MG63 (cell line): ENCODE measurements around the gene DBX2. TPM values are rescaled to one million over a fixed set of nuclear protein-coding genes. Genes with fewer than 3 reads are reported as not detected.
"Not testable (repeated sequence)": the region's sequence is repeated elsewhere in the genome, so short reads cannot be mapped to it uniquely, and the experiment has no call there.

Source experiments
- DNase-seq: peaks from one replicate; pipeline ENCODE4 v3.0.0-alpha.2; 2020
- H3K27me3 ChIP-seq: fragments of 250-450 bp; sonication (Bioruptor Pico); 2 replicates; pipeline ENCODE4 v1.5.1; 2020; ENCODE audit warnings: mild to moderate bottlenecking, moderate library complexity
- H3K36me3 ChIP-seq: fragments of 250-450 bp; sonication (Bioruptor Pico); 2 replicates; pipeline ENCODE4 v1.5.1; 2020; ENCODE audit warnings: mild to moderate bottlenecking, moderate library complexity
- H3K4me3 ChIP-seq: fragments of 250-450 bp; sonication (Bioruptor Pico); 2 replicates; pipeline ENCODE4 v1.5.1; 2020; ENCODE audit warnings: mild to moderate bottlenecking, moderate library complexity
- H3K9me3 ChIP-seq: fragments of 250-450 bp; sonication (Bioruptor Pico); 2 replicates; pipeline ENCODE4 v1.5.1; 2020; ENCODE audit warnings: mild to moderate bottlenecking, moderate library complexity
- total RNA-seq: library from RNA; depleted of rRNA; stranded (reverse); fragments of >200 nt; shearing (Covaris generic); gene quantifications from 2 replicates; pipeline ENCODE4 v1.2.3, GENCODE V29; 2014; ENCODE audit warnings: low replicate concordance; rRNA removed

DBX2 gene
- not detected in 2 replicates for total RNA-seq

DNA sequence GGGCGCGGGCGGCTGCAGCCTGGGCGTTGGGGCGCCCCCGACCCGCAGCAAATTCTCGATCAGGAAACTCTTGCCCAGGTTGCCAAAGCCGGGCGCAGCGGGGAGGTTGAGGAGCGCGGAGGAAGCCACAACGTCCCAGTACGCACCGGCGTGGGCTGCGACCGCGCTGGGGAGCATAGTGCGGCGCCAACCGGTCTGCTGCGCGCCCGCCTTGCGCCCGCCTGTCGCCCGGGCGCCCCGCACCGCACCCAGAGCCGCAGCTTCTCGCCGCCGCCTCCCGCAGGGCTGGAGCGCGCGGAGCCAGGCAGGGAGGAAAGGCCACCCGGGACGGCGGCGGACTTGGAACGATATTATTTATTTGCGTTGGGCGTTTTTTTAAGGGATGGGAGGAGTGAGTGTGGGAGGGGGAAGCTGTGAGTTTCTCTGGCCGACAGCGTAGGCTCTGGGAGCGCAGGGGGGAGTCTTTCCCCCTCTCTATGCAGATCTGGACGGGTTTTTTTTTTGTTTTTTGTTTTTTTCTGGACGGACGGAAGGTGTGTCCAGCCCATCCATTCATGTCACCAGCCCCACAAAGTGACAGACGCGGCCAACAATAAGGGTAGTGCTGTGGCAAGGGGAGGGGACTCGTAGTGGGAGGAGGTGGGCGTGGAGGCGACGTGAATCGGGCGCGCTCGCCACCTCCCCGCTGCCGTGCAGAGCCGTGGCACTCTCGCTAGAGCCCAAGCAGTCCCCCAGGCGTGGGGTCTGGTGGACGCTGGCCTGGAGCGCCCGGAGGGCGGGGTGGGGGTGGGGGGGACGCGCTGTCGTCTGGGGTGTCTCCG, at the start of gene DBX2:
DBX2 (minus strand) TSS at position 349 of the 821 bp plus-strand sequence; CDS start at position 177, 172 bp downstream.
- no peaks in the 10 kb centered on the region for H3K36me3 ChIP-seq
- H3K9me3 ChIP-seq, result no peaks in the 10 kb centered on the region
- peaks cover 16% of the 10 kb centered on the region for H3K27me3 ChIP-seq
- DNase-seq, result peak; percentile 23
- peak within 1 kb of the TSS; percentile 39 for H3K4me3 ChIP-seq

DNA sequence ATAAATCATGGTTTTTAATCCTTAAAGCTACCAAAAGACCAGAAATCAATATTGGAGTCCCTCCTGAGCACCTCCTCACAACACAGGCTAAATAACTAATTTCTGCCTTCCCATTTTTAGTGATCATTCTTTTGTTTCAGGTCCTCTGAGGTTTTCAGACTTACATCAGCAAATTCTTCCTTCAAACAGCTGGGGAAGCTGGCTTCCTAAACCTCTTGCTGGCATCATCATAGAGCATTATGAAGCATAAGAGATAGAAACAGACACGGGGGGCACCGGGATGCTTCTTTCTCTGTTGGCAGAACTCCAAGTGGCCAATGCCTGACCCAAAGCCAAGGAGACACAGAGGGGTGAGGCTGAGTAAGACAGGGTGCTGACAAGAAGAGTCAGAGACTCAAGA, 47.9 kb upstream of the DBX2 start:
- peak; percentile 5 for DNase-seq
- no peaks in the 10 kb centered on the region for H3K36me3 ChIP-seq
- no peaks in the 10 kb centered on the region for H3K9me3 ChIP-seq
- no peak overlapping the region for H3K4me3 ChIP-seq
- 0 out of 2 replicates have a peak, but pooled peaks cover 2% of the 10 kb centered on the region for H3K27me3 ChIP-seq

DNA sequence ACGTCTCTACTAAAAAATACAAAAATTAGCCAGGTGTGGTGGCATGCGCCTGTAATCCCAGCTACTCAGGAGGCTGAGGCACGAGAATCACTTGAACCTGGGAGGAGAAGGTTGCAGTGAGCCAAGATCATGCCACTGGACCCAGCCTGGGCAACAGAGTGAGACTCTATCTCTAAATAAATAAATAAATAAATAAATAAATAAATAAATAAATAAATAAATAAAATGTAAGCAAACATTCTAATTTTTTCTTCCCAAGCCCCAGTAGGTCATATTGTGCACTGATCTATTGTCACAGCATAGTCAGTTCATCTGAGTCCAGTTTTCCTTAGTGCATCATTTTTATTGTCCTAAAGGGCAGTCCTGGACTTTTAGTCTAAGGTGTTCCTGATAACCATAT, 44.5 kb upstream of the DBX2 start:
- H3K36me3 ChIP-seq, H3K27me3 ChIP-seq, H3K9me3 ChIP-seq, DNase-seq, H3K4me3 ChIP-seq: not testable (repeated sequence)

DNA sequence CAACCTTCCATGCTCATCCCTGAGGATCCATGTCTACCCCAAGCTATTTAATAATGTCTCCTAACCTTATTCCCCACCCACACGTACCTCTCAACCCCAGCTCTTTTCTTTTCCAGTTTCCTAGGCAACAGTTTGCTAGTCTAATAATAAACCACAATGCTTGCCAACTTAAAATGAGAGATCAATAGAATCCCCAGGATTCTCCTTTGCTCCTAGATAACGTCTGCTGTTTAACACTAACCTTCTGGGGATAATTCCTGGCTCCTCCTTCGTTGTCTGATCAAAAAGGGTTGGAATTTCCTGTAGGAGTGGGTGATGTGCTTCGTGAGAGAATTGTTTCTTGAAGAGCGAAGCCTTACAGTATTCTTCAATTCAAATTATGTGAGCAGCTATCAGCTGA, 42.2 kb upstream of the DBX2 start:
- Histone ChIP-seq H3K4me3 (no peak overlapping the region), H3K27me3 (no peaks in the 10 kb centered on the region), H3K36me3 (no peaks in the 10 kb centered on the region), H3K9me3 (no peaks in the 10 kb centered on the region)
- DNase-seq, result no peak

DNA sequence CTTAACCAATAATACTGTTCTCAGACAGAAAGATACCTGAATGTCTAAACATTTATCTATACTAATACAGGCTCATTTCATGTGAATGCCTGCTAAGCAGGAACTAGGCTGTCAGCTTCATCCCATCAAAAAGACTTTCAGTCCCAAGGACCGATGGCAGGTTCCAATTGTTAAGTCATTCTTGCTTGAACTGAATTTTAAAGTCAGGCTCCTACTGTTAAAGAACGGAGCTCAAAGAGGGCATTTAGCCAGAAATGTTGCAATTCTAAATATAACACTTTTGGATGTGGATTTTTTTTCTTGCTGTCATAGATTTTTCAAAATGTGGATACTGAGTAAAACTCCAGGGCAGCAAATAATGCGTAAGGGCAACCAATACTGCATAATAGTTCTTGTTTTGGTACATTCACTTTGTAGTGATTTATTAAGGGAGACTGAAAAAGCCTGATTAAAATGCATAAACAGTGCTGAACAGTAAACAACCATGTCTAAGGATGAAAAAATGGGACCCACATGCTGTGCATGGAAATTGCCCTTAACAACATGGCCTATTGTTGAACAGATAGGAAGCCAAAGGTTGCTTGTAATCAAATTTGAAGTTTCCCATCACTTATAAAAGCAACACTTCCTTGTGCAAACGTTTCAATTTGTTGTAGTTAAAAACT, 38.6 kb upstream of the DBX2 start:
- Histone ChIP-seq H3K4me3 (no peak overlapping the region), H3K36me3 (no peaks in the 10 kb centered on the region), H3K9me3 (0 out of 2 replicates have a peak, but pooled peaks cover 2% of the 10 kb centered on the region), H3K27me3 (no peaks in the 10 kb centered on the region)
- no peak for DNase-seq

DNA sequence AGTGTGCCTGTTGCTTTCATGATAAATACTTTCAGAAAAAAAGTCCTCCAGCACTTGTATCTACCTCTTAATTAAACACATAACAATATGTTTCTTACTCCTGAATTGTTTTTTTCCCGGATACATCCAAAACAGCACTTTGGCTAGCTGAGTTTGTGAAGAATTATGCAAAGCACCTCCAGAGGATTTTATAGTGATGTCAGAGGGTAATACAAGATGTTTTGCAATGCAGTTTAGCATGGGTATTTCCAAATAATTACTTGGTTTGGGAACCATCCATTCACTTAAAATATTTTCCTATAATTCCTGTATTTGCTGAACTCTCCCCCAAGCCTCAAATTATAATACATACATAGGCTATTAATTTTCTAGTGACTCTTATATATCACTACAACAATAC, 37.7 kb upstream of the DBX2 start:
- Histone ChIP-seq H3K27me3 (no peaks in the 10 kb centered on the region), H3K9me3 (0 out of 2 replicates have a peak, but pooled peaks cover 2% of the 10 kb centered on the region), H3K4me3 (no peak overlapping the region), H3K36me3 (no peaks in the 10 kb centered on the region)
- no peak for DNase-seq

DNA sequence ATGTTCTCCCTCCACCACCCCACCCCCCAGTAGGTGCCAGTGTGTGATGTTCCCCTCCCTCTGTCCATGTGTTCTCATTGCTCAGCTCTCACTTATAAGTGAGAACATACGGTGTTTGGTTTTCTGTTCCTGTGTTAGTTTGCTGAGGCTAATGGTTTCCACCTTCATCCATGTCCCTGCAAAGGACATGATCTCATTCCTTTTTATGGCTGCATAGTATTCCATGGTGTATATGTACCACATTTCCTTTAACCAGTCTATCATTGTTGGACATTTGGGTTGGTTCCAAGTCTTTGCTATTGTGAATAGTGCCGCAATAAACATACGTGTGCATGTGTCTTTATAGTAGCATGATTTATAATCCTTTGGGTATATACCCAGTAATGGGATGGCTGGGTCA, 33.3 kb upstream of the DBX2 start:
- not testable (repeated sequence) for H3K4me3 ChIP-seq, H3K36me3 ChIP-seq, DNase-seq, H3K9me3 ChIP-seq, H3K27me3 ChIP-seq

DNA sequence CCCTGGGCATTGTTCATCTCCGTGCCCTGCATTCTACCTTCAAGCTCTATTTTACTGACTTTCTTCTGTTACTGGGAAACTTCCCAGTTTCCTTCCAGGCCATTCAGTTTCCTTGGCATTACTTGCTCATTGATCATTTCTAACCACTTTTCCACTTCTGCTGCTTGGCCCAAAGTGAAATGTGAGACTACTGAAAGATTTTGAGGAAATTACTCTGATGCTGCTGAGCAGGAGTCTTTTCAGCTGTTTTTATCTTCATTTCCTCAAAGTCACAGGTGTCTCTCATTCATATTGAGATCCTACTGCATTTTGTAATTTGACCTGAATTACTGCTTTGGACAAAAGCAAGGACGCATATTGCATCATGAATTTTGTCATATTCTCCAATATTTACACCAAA, 26.4 kb upstream of the DBX2 start:
- no peaks in the 10 kb centered on the region for H3K9me3 ChIP-seq
- no peak overlapping the region for H3K4me3 ChIP-seq
- no peaks in the 10 kb centered on the region for H3K27me3 ChIP-seq
- H3K36me3 ChIP-seq, result no peaks in the 10 kb centered on the region
- DNase-seq, result no peak

DNA sequence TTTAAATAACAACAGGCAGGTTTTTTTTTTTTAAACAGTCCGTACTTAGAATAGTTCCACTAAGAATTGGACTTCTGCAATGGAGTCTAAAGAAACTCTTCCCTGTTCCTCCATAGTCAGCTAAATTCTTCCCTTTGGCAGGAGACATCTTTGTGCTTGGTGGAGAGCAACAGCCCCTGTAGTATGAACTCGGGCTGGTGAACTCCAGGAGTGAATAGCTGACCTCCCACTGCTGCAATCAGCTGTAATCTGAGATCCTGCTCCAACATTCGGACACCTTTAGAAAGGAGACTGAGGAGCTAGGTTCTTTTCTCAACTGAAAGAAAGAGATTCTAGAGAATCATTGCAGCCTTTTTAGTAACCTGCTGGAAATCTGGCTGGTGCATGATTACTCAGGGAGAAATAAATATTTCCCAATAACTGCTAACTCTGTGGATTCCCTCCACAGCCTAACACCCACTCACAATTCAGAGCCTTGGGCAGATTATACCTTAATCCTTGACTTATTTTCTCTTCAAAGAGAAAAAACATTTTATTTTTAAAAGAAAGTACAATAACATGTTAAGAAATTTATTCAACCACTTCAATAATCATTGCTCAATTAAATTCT, 25.6 kb upstream of the DBX2 start:
- no peak for DNase-seq
- Histone ChIP-seq H3K9me3 (no peaks in the 10 kb centered on the region), H3K36me3 (no peaks in the 10 kb centered on the region), H3K4me3 (no peak overlapping the region), H3K27me3 (no peaks in the 10 kb centered on the region)

DNA sequence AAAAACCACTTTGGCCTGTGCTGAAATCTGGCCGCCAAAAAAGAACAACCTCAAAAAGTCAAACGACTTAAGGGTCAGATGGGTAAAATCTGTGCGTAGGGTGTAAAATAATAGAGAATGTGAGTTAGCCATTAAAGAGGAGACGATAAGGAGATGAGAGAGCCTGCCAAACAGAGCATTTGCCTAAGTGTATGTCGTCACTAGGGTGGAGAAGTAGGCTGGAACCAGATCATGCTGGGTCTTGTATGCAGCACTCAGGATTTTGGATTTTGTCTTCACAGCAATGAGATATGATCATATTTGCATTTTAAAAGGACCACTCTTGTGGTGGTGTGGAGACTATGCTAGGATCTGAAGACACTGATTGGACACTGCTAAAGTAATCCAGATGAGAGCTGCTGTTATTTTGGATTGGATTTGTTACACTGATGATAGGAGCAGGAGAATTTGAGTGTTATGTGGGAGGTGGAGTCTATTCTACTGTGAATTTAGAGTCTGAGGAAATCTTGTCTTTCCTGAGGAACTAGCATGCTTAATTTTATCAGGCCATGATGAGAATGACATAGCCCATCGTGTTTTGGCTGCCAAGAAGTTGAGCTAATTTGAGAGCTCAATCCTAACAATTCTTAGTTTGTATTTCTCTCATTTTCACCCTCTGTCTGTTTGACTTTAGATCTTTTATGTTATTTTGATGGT, 24.8 kb upstream of the DBX2 start:
- Histone ChIP-seq H3K36me3 (no peaks in the 10 kb centered on the region), H3K9me3 (no peaks in the 10 kb centered on the region), H3K27me3 (no peaks in the 10 kb centered on the region), H3K4me3 (no peak overlapping the region)
- no peak for DNase-seq

DNA sequence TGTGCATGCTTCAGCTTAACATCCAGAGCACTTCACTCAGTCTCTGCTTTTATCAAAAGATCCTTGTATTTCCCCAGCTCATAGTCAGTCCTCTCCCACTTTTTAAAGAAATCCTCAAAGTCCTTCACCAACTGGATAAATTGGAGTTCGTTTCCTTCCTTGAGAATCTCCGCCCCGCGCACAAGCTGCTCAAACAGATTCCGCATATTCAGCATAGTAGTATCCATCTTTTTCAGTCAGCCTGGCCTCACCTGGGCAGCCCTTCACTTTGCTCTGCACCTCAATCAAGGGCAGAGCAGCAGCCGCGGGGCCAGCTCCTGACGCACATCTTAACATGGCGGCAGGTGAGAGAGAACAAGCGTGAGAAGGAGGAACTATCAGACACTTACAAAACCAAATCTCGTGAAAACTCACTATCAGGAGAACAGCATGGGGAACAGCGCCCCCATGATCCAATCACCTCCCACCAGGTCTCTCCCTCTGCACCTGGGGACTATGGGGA, 14.3 kb upstream of the DBX2 start:
- DNase-seq, result no peak
- Histone ChIP-seq H3K9me3 (no peaks in the 10 kb centered on the region), H3K4me3 (no peak overlapping the region), H3K27me3 (no peaks in the 10 kb centered on the region), H3K36me3 (no peaks in the 10 kb centered on the region)

DNA sequence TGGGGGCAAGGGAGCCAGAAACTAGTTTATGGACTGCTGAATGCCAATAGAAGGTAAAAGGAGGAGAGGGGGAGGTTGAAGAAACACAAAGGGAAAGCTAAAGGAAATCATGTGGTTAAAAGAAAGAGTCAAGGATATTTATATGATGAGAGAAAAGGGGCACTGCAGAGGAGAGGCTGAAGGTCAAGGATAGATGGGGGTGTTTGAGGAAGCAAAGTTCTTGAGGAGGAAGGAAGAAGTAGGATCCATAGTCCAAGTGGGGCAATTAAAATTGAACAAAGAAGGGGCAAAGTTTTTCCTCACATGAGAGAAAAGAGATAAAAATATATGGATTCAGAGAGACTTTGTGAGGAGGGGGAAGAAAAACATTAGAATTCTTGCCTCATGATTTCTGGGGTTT, 10.1 kb upstream of the DBX2 start:
- DNase-seq, result no peak
- Histone ChIP-seq H3K9me3 (no peaks in the 10 kb centered on the region), H3K4me3 (no peak overlapping the region), H3K27me3 (no peaks in the 10 kb centered on the region), H3K36me3 (no peaks in the 10 kb centered on the region)

DNA sequence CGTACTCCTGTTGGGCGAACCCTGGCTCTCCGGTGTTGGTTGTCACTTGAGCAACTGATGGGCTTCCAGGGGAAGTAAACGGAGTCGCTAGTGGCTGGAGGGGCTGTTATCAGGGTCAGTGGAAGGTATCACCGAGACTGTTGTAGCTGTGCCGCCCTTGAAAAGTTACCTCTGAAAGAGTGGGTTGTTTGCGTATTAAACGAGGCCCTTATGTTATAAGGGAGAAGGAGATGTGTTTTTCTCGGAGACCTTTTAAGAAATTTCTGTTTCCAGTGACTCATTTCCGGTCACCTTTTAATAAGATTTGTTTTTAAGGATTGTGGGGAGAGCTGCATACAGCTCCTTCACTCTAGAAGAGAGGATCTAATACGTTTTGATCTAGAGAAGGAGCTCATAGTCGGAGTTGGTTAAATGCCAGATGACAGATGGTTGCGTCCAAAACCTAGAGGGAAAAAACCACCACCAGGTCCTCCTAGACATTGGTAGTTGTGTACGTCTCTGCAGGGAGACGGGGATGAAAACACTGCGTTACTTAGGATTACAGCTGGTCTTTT, 750 bp upstream of the DBX2 start:
- Histone ChIP-seq H3K36me3 (no peaks in the 10 kb centered on the region), H3K27me3 (peaks cover 15% of the 10 kb centered on the region), H3K9me3 (no peaks in the 10 kb centered on the region), H3K4me3 (peak overlapping the region; percentile 39)
- no peak for DNase-seq

DNA sequence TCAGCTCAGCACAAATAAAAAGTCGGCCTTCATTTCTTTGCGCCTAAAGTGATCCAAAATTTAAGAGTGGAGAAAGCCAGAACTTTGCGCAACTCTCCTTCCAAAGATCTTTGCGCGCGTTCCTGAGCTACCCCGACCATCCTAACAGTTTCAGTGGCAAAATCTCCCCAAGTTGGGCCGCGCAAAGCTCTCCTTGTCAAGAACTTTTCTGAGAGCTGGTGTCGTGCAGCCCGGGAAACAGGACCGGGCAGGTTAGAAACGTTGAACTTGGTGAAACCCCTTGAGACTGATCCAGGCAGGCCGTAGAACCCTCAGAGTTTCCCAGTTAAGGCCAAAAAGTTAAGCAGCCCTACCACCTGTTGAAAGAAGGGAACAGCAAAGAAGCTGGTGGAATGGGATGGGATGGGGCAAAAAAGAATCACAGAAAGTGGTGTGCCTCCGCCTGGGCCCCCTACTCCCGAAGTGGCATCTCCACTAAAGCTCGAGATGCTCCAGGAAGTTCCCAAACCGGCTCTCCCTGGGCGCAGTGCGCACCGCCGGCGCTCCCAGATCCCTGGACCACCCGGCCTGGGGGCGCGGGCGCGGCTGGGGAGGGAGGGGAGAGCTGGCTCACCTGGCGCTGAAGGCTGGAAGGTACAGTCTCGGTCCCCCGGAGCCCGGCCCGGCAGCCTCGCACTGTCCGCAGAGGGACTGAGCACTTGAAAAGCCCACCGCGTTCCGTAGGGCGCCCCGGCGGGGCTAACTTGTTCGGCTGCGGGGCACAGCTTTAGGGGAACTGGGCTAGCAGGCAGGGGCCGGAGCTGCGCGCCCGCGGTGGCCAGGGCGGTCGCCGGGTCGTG, 768 bp downstream of the DBX2 start:
- Histone ChIP-seq H3K27me3 (peaks cover 18% of the 10 kb centered on the region), H3K36me3 (no peaks in the 10 kb centered on the region), H3K9me3 (no peaks in the 10 kb centered on the region), H3K4me3 (no peak overlapping the region; the same call in 1 of the 2 replicates)
- DNase-seq, result no peak

DNA sequence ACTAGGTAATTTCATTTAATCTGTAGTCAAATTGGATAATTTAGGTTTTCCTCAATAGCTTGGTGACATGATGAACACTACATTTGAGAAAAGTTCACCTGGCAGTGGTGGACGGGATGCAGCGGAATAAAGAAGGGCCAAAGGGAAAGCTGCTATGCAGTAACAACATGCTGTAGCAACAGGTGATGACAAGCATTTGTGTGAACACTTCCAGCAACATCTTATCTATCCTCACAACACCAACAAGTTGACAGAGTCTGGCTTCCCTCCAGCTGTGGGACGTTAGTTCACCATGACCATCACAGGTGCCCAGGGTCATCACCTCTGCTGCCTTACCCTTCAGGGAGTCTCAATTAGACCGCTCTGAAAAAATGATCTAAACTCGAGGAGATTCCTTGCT, 8.3 kb downstream of the DBX2 start:
- no peak for DNase-seq
- Histone ChIP-seq H3K9me3 (no peaks in the 10 kb centered on the region), H3K36me3 (no peaks in the 10 kb centered on the region), H3K27me3 (peaks cover 3% of the 10 kb centered on the region; the same call in 1 of the 2 replicates), H3K4me3 (no peak overlapping the region)

DNA sequence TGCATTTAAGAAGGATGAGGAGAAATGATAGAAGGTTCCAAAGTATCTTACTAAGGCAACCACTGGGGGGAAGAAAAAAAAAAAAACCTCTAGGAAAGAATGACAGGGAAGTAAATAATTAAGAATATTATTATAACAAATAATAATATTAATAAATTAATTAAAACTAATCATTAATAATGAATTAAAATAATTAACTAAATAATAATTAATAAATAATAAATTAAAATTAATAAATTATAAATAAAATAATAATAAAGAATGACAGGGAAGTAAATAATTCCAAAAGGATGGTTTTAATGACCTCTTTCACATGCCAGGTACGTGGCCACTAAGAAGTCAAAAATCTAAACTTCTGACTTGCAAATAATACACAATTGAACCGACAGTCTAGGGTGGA, 9.9 kb downstream of the DBX2 start:
- Histone ChIP-seq H3K9me3 (no peaks in the 10 kb centered on the region), H3K4me3 (no peak overlapping the region)
- DNase-seq, result no peak

More for the DNA sequence above, 9.9 kb downstream of the DBX2 start:
- no peaks in the 10 kb centered on the region for H3K36me3 ChIP-seq
- peaks cover 2% of the 10 kb centered on the region; the same call in 1 of the 2 replicates for H3K27me3 ChIP-seq
